GM12873 (cell line): ENCODE data around the gene CCDC192.

ENCODE experiments used
- TF ChIP-seq, protein P1 (sequence below): IDR thresholded peaks from 2 replicates; pipeline ENCODE4 v1.5.1; 2012; ENCODE audit warnings: low read depth, mild to moderate bottlenecking, moderate library complexity, low read length, control low read depth; ENCODE audit not compliant: insufficient read depth; ENCODE audit errors: missing control alignments

CCDC192 gene

DNA sequence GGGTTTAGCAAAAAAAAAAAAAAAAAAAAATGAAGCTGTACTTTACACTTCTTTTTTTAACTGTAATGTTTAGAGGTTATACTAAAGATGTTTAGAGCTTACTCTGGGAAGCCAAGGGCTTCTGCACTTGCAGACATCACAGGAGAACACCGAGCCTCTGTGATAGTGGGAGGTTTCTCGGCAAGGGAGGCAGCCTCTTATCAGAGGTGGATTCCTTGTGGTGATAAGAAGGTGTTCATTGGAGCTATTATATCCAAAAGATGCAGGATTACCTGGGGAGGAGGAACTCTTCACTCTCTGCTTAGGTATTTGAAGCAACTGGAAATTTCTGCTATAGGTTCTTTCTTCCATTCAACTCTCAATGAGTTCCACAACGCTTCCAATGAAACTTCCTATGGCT lies 209.2 kb downstream of the CCDC192 start:
- TF ChIP-seq, protein P1, sequence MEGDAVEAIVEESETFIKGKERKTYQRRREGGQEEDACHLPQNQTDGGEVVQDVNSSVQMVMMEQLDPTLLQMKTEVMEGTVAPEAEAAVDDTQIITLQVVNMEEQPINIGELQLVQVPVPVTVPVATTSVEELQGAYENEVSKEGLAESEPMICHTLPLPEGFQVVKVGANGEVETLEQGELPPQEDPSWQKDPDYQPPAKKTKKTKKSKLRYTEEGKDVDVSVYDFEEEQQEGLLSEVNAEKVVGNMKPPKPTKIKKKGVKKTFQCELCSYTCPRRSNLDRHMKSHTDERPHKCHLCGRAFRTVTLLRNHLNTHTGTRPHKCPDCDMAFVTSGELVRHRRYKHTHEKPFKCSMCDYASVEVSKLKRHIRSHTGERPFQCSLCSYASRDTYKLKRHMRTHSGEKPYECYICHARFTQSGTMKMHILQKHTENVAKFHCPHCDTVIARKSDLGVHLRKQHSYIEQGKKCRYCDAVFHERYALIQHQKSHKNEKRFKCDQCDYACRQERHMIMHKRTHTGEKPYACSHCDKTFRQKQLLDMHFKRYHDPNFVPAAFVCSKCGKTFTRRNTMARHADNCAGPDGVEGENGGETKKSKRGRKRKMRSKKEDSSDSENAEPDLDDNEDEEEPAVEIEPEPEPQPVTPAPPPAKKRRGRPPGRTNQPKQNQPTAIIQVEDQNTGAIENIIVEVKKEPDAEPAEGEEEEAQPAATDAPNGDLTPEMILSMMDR: no peak

DNA sequence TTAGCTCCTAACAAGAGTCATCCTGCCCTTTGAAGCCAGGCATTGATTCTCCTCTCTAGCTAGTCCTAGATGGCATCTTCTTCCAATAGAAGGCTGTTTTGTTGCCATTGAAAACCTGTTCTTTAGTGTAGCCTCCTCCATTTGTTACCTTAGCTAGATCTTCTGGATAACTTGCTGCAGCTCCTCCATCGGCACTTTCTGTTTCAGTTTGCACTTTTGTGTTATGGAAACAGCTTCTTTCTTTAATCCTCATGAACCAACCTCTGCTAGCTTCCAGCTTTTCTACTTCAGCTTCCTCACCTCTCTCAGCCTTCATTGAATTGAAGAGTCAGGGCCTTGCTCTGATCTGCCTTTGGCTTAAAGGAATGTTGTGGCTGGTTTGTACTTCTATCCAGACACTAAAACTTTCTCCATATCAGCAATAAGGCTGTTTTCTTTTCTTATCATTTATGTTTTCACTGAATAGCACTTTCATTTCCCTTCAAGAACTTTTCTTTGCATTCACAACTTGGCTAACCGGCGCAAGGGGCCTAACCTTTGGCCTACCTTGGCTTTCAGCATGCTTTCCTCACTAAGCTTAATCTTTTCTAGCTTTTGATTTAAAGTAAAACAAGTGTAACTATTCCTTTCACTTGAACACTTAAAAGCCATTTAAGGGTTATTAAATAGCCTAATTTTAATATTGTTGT lies 213.8 kb downstream of the CCDC192 start:
- TF ChIP-seq, protein P1: no peak

DNA sequence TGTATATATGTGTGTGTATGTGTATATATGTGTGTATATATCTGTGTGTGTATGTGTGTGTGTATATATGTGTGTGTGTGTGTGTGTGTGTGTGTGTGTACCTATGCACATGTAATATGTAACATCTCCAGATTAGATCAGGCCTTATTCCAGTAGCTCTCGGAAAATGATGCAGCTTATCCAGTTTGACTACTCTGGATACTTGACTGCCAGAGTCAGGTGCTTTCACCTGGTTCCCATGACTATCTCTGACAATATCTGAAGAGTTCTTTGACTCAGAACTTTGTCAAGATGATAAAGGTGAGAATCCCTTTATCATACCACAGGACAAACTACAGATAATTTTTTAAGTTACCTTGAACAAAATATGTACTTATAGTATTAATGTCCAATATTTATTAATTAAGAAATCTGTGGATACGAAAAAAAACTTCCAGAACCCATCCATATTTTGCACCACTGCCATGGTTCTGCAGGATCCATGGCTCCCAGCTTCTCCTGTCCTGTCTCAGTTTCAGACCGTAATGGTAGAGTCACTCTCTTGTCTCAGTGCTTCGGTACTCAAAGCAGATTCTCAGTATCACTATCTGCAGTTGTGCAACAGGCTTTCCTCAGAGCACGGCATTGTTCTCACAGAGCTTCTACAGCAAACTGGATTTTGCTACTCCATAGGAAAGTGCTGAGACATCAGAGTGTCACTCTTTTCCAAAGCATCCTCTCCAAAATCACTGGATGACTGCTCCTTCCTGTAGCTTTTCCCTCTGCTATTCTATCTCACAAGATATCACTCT lies 216.0 kb downstream of the CCDC192 start:
- TF ChIP-seq, protein P1: no peak

DNA sequence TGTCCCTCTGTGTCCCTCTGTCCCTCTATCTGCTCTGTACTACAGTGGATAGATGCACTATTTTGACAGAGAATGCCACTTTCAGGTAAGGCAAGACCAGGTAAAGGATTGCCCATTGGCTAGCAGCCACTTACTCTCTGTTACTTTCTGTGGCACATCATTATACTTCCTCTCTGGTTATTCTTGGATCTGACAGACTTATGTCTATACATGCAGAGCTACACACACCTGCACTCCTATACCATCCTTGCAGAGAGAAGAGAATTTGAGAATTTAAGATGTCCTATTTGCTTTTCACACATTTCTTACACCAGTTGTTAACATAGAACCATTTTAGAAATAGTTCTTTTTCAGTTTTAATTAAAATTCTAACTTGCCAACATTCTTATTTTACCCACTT lies 216.6 kb downstream of the CCDC192 start:
- TF ChIP-seq, protein P1: no peak

DNA sequence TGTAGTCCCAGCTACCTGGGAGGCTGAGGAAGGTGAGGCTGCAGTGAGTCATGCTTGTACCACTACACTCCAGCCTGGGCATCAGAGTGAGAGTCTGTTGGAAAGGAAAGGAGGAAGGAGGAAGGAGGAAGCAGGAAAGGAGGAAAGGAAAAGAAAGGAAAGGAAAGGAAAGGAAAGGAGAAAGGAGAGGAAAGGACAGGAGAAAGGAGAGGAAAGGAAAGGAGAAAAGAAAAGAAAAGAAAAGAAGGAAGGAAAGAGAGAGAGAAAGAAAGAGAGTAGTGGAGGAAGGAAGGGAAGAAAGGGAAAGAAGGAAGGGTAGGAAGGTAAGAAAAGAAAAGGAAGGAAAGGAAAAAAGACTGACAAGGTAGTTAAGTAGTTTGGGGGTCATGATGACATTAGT lies 217.7 kb downstream of the CCDC192 start:
- TF ChIP-seq, protein P1: no peak

DNA sequence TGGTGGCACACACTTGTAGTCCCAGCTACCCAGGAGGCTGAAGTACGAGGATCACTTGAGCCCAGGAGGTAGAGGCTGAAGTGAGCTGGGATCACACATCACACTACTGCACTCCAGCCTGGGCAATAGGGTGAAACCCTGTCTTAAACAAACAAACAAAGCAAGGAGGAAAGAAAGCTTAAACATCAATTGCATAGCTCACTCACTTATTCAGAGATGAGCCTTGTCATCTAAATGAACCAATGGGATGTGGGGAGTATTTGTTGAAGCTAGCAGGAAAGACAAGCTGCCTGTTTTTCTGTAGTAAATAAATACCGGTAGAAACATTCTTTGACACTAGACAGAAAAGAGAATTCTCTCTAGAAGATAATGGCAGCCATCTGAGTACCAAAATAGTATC lies 219.4 kb downstream of the CCDC192 start:
- TF ChIP-seq, protein P1: no peak

DNA sequence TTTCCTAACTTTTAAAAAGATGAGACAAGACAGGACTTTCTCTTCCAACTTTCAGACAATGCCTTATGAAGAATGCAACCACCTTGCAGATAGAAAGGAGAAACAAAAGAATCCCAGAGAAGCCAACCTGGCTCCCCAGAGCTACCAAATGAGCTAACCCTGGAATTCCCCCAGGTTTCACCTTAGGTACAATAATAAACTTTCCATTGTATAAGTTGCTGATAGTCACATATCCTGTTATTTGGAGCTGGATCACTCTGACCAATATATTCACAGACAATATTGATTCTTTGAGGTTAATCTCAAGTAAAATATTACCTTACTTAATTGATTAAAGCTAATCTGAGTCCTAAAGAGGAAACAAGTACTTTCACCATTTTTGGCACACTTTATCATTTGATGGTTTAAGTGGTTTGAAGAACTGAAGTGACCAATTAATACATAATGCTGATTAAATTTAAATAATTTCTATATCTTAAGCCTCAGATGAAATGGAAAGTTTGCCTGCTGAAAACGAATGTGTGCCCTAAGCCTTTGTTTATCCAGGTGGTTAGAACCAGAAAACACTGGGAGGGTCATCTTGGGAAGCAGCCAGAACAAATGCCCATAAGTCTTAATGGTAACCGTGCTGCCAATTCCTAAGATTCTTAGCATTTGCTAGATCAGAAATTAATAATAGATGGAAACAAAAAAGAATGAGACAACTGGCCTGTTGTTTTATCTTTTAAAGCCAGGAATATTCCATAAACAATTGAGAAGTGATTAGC lies 220.8 kb downstream of the CCDC192 start:
- TF ChIP-seq, protein P1: no peak
